GM21390 (cell line): ENCODE measurements around the gene TXNRD2.

Experiments used
- ATAC-seq: cut with Tn5 transposase; IDR thresholded peaks from one replicate; pipeline ENCODE4 v1.9.1; 2021; ENCODE audit not compliant: unreplicated experiment

Gene TXNRD2

GRCh38 chr22:19905347-19906276, 36.0 kb downstream of the TXNRD2 start:
- ATAC-seq = no peak

- no peak for ATAC-seq
These were observed 36.7 kb downstream of the TXNRD2 start for GRCh38 chr22:19904935-19905334.

GRCh38 chr22:19904174-19904856, 37.3 kb downstream of the TXNRD2 start:
- ATAC-seq = no peak

GRCh38 chr22:19903513-19903912, 38.1 kb downstream of the TXNRD2 start:
- no peak for ATAC-seq

GRCh38 chr22:19903031-19903430, 38.6 kb downstream of the TXNRD2 start:
- no peak for ATAC-seq

- no peak for ATAC-seq
These were observed 39.3 kb downstream of the TXNRD2 start for GRCh38 chr22:19902245-19902715.

- no peak for ATAC-seq
These were observed 39.9 kb downstream of the TXNRD2 start for GRCh38 chr22:19901577-19902244.

- no peak for ATAC-seq
These were observed 40.7 kb downstream of the TXNRD2 start for GRCh38 chr22:19900707-19901436.

GRCh38 chr22:19898831-19899567, 42.6 kb downstream of the TXNRD2 start:
- ATAC-seq = no peak

GRCh38 chr22:19898145-19898544, 43.5 kb downstream of the TXNRD2 start:
- no peak for ATAC-seq

GRCh38 chr22:19897726-19898125, 43.9 kb downstream of the TXNRD2 start:
- no peak for ATAC-seq

GRCh38 chr22:19896665-19897355, 44.8 kb downstream of the TXNRD2 start:
- no peak for ATAC-seq

GRCh38 chr22:19895160-19895849, 46.3 kb downstream of the TXNRD2 start:
- no peak for ATAC-seq

- ATAC-seq = no peak
These were observed 48.3 kb downstream of the TXNRD2 start for GRCh38 chr22:19893363-19893762.

GRCh38 chr22:19892925-19893324, 48.7 kb downstream of the TXNRD2 start:
- ATAC-seq = no peak

- no peak for ATAC-seq
These were observed 49.2 kb downstream of the TXNRD2 start for GRCh38 chr22:19892257-19892879.

- no peak for ATAC-seq
These were observed 50.0 kb downstream of the TXNRD2 start for GRCh38 chr22:19891317-19892256.
